HS-27A (cell line): Measurements from ENCODE around the gene PROK2.

Experiments used
- DNase-seq: peaks from one replicate; pipeline ENCODE4 v3.0.0-alpha.2; 2012; ENCODE audit warnings: low read depth, missing footprints

Gene PROK2

DNA sequence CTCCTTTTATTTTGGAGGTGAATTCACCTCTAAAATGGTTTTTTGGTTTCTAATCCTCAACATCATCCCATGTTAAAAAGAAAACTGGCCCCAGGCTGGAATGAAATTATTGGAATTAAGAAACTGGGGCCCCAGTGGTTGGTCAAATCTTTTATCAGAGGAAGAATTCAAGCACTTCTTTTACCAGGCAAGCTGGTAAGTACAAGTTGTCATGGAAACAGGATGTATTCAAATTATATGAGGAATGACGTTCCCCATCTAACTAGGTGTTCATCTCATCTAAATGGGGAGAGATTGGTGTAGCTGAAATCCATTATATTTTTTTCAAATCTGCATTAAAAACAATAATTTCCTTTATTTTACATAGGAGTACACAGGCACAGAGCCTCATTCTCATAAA lies 50.1 kb downstream of the PROK2 start:
- no peak for DNase-seq

DNA sequence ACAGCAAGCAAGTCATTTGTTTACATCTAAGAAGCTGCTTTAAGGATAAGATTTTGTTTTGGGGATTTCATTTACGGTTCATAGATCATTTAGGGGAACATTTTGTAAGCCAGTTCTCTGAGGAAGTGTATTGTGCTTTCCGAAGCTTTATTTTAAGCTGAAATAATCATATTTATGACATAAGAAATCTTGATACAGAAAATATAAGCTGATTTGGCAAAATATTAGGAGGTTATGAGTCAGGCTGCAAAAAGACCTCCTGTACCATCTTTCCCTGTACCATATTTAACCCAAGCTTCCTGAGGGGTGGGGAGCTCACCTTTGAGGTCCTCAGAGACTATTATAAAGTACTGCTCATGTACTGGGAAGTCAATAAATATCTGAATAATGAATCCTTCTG lies 51.6 kb downstream of the PROK2 start:
- no peak for DNase-seq

DNA sequence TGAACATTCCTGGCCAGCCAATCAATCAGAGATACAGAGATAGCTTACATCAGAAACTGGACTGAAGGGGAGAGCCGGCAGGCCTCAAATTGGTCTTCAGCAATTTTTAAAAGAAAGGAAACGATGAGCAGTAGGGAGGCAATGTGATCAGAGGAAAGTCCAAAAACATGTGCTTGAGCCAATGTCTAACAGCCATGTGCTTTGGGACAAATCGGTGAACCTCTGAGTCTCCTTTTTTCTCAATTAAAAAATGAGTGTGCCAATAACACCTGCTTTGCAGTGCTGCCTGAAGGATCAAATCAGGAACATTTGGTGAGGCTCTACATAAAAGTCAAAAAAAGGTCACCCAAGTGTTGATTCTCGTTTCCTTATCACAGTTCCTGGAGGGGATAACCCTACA lies 52.3 kb downstream of the PROK2 start:
- DNase-seq = no peak

DNA sequence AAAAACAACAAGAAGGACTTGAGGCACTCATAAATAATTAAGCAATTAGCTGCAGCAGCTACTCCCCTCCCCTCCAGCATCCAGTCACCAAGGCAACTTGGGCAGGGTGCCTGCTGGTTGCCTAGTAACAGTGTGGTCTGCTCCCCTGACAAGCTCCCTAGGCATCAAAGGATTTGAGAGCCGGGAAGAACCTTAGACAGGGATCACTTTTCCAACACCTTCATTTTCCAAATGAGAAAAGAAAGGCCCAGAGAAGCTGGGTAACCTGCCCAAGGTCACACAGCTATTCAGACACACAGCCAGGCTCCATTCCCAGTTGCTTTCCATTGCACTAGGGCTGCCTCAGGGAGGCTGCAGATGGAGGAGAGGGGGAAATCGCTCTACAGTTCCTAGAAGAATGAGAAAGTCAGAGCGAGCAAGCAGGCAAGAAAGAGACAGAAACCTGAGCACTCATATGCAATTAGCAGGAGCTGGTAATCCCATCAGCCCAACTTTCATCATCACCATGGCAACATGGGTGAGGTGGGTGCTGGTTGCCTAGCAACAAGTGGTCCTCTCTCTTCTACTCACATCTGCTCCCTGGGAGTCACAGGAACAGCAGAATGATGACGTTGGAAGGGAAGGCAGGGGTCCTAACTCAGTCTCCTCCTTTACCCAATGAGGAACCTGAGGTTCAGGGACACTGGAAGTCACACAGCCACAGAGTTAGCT lies 56.2 kb downstream of the PROK2 start:
- no peak for DNase-seq

DNA sequence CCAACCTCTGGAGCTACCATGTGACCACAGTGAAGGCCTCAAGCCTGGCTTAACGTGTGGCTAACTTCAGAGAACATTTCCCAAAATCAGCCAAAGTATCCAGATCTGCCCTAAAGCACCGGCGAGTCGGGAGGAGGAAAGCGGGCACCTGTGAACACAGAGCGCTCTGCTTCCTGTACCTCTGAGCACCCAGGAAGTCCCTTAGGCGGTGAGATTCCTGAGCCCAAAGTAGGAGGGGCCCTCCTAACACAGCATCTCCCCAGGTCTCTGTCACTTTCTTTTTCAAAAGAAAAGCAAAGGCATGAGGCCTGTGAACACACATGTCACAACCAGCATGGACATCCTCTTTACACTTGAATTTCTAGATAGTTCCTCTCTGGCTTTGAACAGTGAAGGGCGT lies 58.8 kb downstream of the PROK2 start:
- no peak for DNase-seq

DNA sequence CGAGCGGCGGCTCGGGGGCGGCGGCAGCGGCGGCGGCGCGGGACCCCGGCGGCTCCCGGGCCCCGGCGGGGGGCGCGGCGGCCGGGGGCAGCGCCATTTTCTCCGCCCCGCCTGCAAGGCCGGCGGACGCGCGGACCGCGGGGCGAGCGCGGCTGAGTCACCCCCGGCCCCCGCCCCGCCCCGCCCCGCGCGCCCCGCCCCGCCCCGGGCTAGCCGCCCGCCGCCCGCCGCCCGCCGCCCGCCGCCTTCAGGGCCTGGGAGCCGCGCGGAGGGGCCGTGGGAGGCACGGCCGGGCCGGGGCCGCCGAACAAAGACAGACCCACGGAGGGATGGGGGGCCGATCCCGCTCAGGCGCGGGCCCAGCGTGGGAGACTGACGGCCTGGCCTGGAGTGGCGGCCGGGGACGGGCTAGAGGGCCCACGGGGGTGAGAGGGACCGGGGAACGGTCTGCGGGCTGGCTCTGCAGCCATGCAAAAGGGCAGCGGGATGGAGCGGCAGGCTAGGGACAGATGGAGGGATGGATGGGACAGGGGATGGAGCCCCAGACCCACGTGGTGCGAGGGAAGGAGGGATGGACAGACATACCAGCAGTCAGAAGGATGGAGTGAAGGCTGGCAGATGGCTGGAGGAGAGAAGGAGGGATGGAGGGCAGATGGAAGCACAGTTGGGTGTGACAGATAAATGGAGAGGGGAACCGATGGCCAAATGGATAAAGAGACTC lies 59.5 kb downstream of the PROK2 start, which contains the start of gene EIF4E3:
TSS of gene EIF4E3 (minus strand) at position 132 of the 721 bp plus-strand sequence. CDS start at position 97, 35 bp downstream.
- DNase-seq = no peak

DNA sequence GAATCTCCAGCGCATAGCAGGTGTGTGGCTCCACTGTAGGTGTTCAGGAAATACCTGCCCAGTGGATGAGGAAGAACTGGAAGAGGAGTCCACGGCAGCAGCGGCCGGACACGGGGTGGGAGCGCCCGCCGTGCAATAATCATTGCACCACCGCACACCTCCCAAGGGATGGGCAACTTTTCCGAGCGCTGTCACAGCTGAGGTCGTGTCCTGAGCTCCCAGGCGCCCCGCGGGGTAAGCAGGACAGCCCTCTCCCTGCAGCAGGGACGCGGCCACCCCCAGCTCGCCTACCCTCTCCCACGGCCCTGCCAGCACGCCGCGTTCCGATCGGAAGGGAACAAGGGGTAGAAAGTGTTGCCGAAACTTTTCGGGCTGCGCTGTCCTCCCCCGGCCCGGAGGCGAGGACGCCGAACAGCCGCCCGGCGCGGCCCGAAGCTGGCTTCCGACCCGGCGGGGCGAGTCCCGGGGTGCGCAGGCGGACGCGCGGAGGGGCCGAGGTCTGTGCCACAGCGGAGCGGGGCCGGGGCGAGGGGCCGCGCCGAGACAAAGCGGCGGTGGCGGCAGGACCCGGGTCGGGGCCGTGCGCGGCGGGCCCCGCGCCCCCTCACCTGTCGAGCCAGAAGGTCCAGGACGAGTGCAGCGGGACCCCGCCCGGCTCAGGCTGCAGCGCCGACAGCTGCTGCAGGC lies 60.2 kb downstream of the PROK2 start:
- no peak for DNase-seq

DNA sequence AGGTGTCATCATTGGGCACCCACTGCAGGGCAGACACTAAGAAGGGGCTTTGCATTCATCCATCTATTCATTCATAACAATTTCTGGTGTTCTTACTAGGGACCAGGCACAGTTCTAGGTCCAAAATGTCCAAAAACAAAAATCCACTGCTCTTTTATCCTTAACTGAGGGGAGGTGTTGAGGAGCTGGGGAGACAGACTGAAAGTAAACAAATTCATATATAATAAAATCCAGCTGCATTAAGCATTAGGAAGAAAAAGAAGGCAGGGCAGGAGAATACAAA lies 60.8 kb downstream of the PROK2 start:
- DNase-seq = no peak

DNA sequence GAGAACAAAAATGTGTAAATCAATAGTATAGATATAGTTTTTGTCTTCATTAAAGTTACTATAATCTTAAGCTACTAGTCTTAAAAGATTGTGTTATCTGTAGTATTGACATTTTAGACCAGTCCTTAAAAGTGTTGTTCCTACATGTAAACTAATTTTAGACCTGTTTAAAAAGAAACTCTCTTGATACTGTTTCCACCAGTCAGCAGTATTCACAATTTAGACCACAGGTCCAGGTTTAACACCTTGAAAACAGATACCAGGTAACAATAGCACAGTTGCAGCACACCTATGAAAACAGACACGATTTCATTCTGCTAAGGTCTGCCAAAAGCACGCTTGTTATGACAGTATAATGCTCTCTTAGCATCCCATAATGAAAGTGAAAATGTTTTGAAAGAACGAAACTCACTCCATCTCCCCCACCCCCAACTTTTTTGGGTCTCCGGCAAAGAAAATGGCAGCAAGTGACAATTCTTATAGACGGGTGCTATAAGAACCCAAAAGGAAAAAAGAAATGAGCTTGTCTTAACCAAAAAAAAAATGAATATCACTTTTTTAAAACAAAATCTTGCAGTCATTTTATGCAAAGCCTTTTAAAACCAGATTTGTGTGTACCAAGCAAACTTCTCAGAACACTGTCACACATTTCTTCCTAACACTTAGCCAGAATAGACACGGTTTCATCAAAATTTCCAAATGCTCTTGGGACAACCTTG lies 61.3 kb downstream of the PROK2 start:
- DNase-seq = no peak

DNA sequence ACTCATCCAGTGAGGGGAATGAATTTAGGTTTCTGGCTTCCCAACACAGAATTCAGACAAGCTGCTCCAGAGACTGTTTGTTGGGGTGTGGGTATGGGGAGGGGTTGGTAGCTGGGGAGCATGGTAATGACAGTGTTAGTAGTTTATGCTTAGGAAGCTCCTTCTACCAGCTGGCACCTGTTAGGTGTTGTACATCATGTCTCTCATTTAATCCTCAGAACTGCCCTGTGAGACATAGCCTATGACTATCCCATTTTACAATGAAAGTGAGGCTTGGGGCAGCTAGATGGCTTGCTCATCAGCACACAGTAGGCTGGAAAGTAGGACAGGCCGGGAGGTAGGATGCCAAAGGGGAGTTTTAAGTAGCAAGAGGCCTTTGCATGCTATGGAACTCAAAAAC lies 62.3 kb downstream of the PROK2 start:
- DNase-seq = no peak
